ENCODE results near the gene SMG6. TPM values are rescaled to one million over a fixed set of nuclear protein-coding genes. Genes with fewer than 3 reads are reported as not detected.
"Not testable (repeated sequence)": the region's sequence is repeated elsewhere in the genome, so short reads cannot be mapped to it uniquely, and the experiment has no call there.

Gene SMG6
- total RNA-seq, 1 experiment from 2014 or later: 28.6 TPM

GRCh38 chr17:2013994-2014317 is 289.6 kb downstream of the SMG6 start:
- Histone ChIP-seq H2BK12ac (ENCODE audit: insufficient read length, low read depth, low read length) (no peak overlapping the region), H4K5ac (ENCODE audit: insufficient read length, low read depth, low read length) (no peak overlapping the region), H3K56ac (ENCODE audit: insufficient read length, low read depth, low read length) (no peak overlapping the region), H2AFZ (ENCODE audit: low read length) (no peak overlapping the region), H2BK20ac (ENCODE audit: low read depth, low read length, poor library complexity, severe bottlenecking) (no peak overlapping the region), H3K79me1 (ENCODE audit: insufficient read depth, low read depth, low read length, poor library complexity, severe bottlenecking) (no peaks in the 10 kb centered on the region), H2BK5ac (ENCODE audit: insufficient read length, low read length) (no peak overlapping the region), H3K27me3 (ENCODE audit: insufficient read depth, low read length) (no peaks in the 10 kb centered on the region; the same call in 1 of the 2 replicates), H3K4me2 (ENCODE audit: insufficient read depth, insufficient read length, low read length) (no peak overlapping the region), H3K4ac (ENCODE audit: low read depth, low read length) (no peak overlapping the region), H4K8ac (replicated peaks; ENCODE audit: insufficient read length, low read depth, low read length) (no peak overlapping the region), H3K23ac (ENCODE audit: insufficient read length, low read depth, low read length) (no peak overlapping the region), H3K18ac (ENCODE audit: insufficient read length, low read depth, low read length) (no peak overlapping the region), H3K27ac (ENCODE audit: insufficient read length, low read depth, low read length) (no peak overlapping the region), H3K14ac (ENCODE audit: insufficient read depth, low read length) (no peak overlapping the region), H3K79me2 (ENCODE audit: insufficient read depth, low read length) (no peaks in the 10 kb centered on the region), H2BK15ac (ENCODE audit: low read depth, low read length) (no peak overlapping the region), H2AK5ac (ENCODE audit: insufficient read length, low read length) (no peak overlapping the region), H3K4me1 (ENCODE audit: insufficient read depth, low read length) (no peaks in the 10 kb centered on the region; the same call in 1 of the 2 replicates), H3K9me3 (ENCODE audit: control insufficient read depth, low read depth, low read length) (no peaks in the 10 kb centered on the region), H4K20me1 (ENCODE audit: control insufficient read depth, insufficient read depth, insufficient read length) (peaks cover 2% of the 10 kb centered on the region), H4K91ac (ENCODE audit: insufficient read length, low read depth, low read length) (no peak overlapping the region), H3T11ph (ENCODE audit: low read length) (no peak overlapping the region), H2BK120ac (ENCODE audit: low read depth, low read length, poor library complexity, severe bottlenecking) (no peak overlapping the region), H3K23me2 (ENCODE audit: insufficient read length, low read depth, low read length, poor library complexity, severe bottlenecking) (no peaks in the 10 kb centered on the region), H3K9ac (ENCODE audit: extremely low read depth, insufficient read length, low read length) (no peak overlapping the region)
- H3K27me3 Mint-ChIP-seq (ENCODE audit: low read depth): peaks cover 88% of the 10 kb centered on the region
- H3K4me3 Mint-ChIP-seq: no peak overlapping the region
- no CpG with 5 or more reads among the region's 1 CpG for WGBS (ENCODE audit: extremely low coverage, insufficient read length, low lambda C conversion rate)
- DNase-seq: no peak
- TF ChIP-seq CTCF (conservative IDR thresholded peaks at IDR 0.05): no peak
- no peaks in the 10 kb centered on the region for H3K36me3 Mint-ChIP-seq (ENCODE audit: insufficient read depth in 1 of 3, low read depth in 3 of 3)
- no peaks in the 10 kb centered on the region; a peak in 2 of 5 replicates for H3K9me3 Mint-ChIP-seq
- peaks cover 14 to 21% of the 10 kb centered on the region in 2 experiments for H3K4me1 Mint-ChIP-seq
- H3K27ac Mint-ChIP-seq: no peak overlapping the region

- H2BK20ac ChIP-seq (ENCODE audit: low read depth, low read length, poor library complexity, severe bottlenecking): not testable (repeated sequence)
Observed at GRCh38 chr17:2013220-2013993, 290.2 kb downstream of the SMG6 start.

More at GRCh38 chr17:2013220-2013993, 290.2 kb downstream of the SMG6 start:
- H3K27ac Mint-ChIP-seq; H3K56ac ChIP-seq (ENCODE audit: insufficient read length, low read depth, low read length); H2AK5ac ChIP-seq (ENCODE audit: insufficient read length, low read length); H4K20me1 ChIP-seq (ENCODE audit: control insufficient read depth, insufficient read depth, insufficient read length); H3K4ac ChIP-seq (ENCODE audit: low read depth, low read length); H3K9me3 ChIP-seq (ENCODE audit: control insufficient read depth, low read depth, low read length); H3K27ac ChIP-seq (ENCODE audit: insufficient read length, low read depth, low read length); H3K23ac ChIP-seq (ENCODE audit: insufficient read length, low read depth, low read length); H3K4me1 ChIP-seq (ENCODE audit: insufficient read depth, low read length); H4K91ac ChIP-seq (ENCODE audit: insufficient read length, low read depth, low read length); H3K4me2 ChIP-seq (ENCODE audit: insufficient read depth, insufficient read length, low read length); H3K79me2 ChIP-seq (ENCODE audit: insufficient read depth, low read length); H2BK5ac ChIP-seq (ENCODE audit: insufficient read length, low read length); H3K23me2 ChIP-seq (ENCODE audit: insufficient read length, low read depth, low read length, poor library complexity, severe bottlenecking); H2BK15ac ChIP-seq (ENCODE audit: low read depth, low read length); H3K9ac ChIP-seq (ENCODE audit: extremely low read depth, insufficient read length, low read length); DNase-seq; H3T11ph ChIP-seq (ENCODE audit: low read length); H3K14ac ChIP-seq (ENCODE audit: insufficient read depth, low read length); H3K27me3 ChIP-seq (ENCODE audit: insufficient read depth, low read length); H3K18ac ChIP-seq (ENCODE audit: insufficient read length, low read depth, low read length); H3K36me3 Mint-ChIP-seq (ENCODE audit: insufficient read depth in 1 of 3, low read depth in 3 of 3); H2BK12ac ChIP-seq (ENCODE audit: insufficient read length, low read depth, low read length); H4K5ac ChIP-seq (ENCODE audit: insufficient read length, low read depth, low read length); H3K4me3 Mint-ChIP-seq; H3K9me3 Mint-ChIP-seq; H3K79me1 ChIP-seq (ENCODE audit: insufficient read depth, low read depth, low read length, poor library complexity, severe bottlenecking); H4K8ac ChIP-seq (replicated peaks; ENCODE audit: insufficient read length, low read depth, low read length); H2AFZ ChIP-seq (ENCODE audit: low read length); H2BK120ac ChIP-seq (ENCODE audit: low read depth, low read length, poor library complexity, severe bottlenecking): not testable (repeated sequence)
- no CpG with 5 or more reads among the region's 6 CpGs for WGBS (ENCODE audit: extremely low coverage, insufficient read length, low lambda C conversion rate)
- Mint-ChIP-seq H3K4me1 (peaks cover 14 to 21% of the 10 kb centered on the region in 2 experiments), H3K27me3 (ENCODE audit: low read depth) (peaks cover 88% of the 10 kb centered on the region)
